HG02943 (cell line): ENCODE data around the gene VAX1.
A peak's percentile ranks its signal among the peaks of the same experiment; 100 is the strongest.
"Not testable (repeated sequence)": the region's sequence is repeated elsewhere in the genome, so short reads cannot be mapped to it uniquely, and the experiment has no call there.

ENCODE experiments used
- ATAC-seq: cut with Tn5 transposase; IDR thresholded peaks from one replicate; pipeline ENCODE4 v1.9.1; 2021; ENCODE audit warnings: mild to moderate bottlenecking, low read depth, moderate library complexity; ENCODE audit not compliant: unreplicated experiment

The VAX1 gene, protein sequence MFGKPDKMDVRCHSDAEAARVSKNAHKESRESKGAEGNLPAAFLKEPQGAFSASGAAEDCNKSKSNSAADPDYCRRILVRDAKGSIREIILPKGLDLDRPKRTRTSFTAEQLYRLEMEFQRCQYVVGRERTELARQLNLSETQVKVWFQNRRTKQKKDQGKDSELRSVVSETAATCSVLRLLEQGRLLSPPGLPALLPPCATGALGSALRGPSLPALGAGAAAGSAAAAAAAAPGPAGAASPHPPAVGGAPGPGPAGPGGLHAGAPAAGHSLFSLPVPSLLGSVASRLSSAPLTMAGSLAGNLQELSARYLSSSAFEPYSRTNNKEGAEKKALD

DNA sequence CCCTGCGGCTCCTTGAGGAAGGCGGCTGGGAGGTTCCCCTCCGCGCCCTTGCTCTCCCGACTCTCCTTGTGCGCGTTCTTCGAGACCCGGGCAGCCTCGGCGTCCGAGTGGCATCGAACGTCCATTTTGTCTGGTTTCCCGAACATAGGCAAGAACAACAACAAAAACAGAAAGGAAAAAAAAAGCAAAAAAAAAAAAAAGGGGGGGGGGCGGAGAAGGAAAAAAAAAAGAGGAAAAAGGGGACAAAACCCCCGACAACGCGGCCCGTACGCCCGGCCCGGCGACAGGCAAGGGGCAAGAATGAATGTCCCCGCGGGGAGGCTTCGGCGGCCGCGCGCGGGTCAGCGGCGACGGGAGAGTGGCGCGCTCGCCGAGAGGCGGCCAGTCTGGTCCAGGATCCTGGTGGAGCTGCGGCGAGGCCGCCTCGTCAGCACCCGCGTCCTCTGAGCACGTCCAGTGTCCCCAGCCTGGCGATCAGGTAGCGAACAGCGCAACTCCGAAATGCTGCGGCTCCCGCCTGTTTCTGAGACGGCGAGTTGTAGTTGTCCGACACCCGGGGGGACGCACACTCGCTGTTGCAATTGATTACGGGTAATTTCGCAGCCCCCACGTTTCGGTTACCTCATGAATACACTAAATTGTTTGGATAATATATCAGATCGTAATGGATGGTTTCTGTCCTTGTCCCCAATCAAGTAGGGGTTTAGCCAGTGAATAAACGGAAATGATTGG lies at the start of gene VAX1:
TSS of gene VAX1 (minus strand) at position 360 of the 732 bp plus-strand sequence. CDS start at position 146, 214 bp downstream.
- ATAC-seq: no peak

DNA sequence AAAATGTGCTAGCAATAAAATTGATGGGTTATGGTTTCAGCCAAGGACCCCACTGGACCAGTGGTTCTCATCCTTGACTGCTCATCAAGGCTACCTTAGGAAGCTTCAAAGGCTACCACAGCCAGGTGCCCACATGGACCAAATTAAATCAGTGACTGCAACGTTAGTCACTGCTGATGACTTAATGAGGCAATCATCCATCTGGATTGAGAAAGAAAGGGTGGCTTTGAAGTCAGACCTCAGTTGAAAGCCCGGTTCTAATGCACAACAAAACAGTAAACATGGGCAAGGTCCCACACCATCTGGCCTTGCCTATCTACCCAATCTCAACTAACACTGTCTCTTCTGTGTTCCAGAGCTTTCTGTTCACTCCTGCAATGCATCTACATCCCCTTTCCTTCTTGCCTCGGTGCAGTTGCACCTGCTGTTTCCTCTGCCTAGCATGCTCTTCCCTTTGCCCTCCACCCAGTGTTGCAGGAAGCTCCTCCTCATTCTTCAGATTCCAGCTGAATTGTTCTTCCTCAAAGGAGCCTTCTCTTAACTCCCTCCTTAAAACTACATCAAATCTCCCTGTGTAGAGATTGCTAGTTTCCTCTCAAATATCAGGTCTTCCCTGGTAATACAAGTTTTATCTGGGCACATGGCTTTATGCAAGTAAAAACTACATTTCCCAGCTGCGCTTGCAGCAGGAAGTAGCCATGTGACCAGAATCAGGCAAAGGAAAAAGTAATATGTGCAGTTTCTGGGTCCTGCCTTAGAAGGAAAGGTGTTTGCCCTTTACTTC lies 49.0 kb upstream of the VAX1 start:
- no peak for ATAC-seq

DNA sequence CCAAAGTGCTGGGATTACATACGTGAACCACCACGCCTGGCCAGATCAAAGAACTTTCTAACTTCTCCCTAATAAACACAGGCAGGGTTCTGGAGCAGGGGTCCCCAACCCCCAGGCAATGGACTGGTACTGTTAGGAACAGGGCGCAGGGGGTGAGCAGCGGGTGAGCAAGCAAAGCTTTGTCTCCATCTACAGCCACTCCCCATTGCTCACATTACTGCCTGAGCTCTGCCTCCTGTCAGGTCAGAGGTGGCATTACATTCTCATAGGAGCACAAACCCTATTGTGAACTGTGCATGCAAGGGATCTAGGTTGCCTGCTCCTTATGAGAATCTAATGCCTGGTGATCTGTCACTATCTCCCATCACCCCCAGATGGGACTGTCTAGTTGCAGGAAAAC lies 47.7 kb upstream of the VAX1 start:
- not testable (repeated sequence) for ATAC-seq

DNA sequence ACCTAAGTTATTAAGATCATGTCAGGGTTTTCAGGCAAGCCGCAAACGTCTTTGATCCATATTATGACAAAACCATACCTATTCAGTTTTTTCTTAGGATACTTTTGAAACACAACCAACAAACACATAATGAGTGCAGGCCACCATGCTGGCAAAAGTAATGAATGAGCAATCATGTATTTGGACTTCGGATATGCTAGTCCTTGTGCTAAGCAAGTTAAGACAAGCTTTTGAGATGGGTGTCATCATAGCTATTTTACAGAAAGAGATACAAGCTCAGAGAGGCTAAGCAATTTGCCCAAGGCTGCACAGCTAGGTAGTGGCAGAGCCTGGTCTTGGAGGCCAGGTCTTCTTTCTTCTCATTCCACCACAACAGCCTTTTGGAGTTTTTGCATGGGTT lies 46.8 kb upstream of the VAX1 start:
- no peak for ATAC-seq

DNA sequence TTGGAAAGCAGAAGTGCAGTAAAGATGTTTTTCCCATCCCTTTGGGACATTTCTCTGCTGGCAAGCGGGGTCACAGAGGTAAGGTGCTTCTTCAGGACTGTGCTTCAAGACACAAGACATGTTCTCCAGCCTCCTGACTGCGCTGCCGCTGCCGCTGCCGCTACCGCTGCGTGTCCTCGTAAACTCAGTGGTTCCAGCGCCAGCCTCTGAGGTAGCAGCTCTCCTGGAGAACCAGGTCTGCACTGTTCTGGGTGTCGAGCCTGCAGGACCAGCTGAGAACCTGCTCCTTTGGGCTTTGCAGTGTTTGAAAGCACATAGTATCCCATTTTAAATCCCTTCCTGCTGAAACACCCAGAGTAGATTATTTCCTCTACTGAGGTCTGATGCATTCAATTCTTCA lies 46.2 kb upstream of the VAX1 start:
- no peak for ATAC-seq

DNA sequence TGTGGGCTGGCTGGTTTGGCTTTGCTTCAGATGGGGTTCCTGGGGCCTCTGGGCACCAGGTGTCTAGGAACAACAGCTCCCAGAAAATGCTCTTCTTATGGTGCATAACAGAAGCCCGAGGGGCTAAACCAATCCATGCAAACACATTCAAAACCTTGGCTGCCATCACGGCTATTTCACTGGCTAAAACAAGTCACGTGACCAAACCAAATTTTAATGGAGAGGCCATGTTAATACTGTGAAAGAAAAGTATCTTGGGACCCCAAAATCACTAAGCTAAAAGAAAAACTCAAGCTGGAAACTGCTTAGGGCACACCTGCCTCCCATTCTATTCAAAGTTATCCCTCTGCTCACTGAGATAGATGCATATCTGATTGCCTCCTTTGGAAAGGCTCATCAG lies 40.1 kb upstream of the VAX1 start:
- ATAC-seq: no peak

DNA sequence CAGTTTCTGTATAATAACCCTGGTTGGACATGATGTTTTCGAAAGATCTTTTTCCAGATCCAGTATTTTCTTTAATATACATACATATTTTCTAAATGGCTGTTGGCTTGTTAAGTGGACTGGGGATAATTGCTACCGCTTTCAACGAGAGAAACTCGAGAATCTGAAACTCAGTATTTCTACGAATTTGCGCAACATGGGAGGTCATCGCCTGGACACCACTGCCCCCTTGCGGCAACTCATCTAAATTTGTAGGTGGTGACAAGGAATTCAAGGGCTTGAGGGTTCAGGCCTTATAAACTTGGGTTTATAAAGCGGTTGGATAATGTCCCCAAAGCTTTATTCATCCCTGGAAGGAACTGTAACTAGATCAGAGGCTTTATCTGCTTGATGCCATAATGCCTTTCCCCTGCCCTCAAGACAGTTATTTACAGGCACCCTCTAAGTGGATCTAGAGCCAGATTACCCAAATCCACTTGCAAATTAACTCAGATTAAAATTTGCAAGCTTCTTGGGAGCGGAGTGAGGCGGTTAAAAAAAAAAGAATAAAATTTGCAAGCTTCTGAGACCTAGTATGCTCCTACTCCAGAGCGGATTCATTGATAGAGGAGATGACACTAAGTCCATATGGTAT lies 37.9 kb upstream of the VAX1 start:
- ATAC-seq: peak; percentile 60

DNA sequence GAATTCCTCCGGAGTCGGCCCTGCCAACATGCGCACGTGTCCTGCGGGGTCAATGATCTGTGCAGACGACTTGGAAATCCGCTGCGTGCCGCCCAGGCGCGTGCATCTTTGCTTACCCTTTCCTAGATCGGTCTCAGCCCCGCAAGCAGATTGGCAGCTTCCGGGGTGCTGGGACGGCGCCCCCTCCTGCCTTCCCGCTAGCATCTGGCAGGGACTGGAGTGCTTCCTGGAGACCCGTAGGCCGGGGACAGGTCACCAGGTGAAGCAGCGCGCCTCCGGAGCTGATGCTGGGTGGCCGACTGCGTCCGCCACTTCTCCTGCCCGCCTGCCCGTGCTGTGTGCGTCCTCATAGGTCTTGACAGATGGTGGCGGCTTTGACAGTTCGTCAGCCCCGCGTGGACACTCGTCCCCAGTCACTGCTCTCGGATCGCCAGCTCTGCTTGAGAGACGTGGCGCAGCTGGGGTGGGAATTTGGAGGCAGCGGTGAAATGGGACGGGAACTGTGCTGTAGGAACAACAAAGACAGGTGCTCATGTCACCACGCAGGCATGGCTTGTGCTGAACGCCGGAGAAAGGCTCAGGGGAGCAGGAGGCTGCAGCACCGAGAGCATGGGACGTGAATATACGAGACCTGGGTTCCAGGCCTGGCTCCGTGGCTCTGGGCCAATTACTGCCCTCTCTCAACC lies 37.3 kb upstream of the VAX1 start:
- ATAC-seq: peak; percentile 33

DNA sequence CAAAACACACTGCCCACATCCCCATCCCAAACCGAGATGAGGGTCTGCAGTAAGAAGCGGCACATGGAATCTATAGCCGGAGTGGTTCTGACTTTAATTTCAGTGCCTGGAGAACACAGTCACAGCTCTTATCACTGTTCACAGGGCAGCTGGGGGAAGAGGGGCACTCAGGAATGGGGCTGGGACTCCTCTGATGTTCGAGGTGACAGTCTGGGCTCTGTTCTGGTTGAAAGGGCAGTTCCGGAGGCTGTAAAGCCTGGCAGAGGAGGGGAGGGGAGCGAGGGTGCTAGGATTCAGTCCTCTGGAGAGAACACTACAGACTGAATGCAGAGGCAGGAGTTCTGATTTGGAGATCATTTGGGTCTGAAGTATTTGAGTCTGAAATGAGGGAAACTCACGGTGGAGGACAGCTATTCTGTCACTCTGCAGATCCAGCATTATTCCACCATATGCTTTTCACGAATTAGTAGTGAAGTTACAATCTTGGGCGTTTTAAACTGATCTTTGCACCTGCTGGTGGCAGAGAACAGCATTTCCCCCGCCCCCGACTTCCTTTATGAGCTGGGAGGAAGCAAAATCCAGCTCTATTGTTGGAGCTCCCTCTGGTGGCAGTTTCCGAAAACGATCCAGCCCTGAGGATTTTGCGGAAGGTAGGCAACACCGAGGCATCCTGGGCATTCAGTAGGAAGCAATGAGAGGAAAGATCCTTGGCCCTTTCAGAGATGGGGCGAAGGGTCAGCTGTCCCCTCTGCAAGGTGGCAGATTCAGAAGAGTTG lies 36.6 kb upstream of the VAX1 start:
- peak; percentile 82 for ATAC-seq

DNA sequence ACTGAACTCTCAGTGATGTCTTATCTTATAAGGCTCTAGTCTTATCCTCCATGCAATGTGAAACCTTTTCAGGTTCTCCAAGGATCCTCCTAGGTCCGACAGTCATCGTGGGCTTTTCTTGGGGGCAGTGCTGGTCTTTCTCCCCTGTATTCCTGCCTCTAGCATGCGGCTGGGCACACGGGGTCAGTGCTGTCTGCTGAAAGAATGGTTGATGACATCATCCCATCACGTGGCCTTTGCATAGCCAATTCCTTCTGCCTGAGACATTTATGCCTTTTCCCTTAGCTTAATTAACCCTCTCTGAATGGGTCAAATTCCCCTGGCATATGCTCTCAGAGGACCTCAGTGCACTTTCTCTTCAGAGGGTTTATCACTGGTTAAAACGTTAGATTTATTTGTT lies 32.2 kb upstream of the VAX1 start:
- no peak for ATAC-seq

DNA sequence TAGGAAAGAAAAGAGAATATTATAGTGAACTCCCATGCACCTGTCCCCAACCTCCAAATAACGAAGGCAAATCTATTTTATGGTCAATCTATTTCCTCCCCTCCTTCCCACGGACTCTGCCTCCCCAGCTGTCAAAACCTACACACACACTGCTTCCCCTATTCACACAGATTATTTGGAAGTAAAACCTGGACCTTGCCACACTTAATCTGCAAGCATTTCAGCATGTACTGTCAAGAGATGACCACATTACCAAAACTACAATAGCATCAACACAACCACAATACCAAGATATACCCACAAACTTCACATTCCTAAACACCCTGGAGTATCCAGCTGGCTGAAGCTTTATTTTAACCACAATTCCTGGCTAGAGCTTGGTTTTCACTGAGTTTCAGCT lies 31.4 kb upstream of the VAX1 start:
- no peak for ATAC-seq

DNA sequence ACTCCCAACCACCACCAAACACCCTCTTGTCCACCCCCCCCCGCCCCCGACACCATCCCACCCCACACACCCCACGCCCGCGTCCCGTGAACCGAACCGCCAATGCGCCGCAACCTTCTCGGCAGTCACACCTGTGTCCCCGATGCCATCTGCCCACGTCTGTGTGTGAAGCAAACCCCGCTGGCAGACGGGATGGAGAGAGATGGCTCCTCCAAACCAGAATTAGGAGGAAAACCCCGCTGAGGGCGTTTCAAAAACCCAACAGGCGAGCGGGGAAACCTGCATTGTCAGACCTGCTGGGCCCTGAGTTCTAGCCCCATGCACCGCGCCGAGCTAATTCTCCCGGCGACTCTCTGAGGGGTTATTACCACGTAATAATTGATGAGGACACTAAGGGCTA lies 30.7 kb upstream of the VAX1 start:
- no peak for ATAC-seq

DNA sequence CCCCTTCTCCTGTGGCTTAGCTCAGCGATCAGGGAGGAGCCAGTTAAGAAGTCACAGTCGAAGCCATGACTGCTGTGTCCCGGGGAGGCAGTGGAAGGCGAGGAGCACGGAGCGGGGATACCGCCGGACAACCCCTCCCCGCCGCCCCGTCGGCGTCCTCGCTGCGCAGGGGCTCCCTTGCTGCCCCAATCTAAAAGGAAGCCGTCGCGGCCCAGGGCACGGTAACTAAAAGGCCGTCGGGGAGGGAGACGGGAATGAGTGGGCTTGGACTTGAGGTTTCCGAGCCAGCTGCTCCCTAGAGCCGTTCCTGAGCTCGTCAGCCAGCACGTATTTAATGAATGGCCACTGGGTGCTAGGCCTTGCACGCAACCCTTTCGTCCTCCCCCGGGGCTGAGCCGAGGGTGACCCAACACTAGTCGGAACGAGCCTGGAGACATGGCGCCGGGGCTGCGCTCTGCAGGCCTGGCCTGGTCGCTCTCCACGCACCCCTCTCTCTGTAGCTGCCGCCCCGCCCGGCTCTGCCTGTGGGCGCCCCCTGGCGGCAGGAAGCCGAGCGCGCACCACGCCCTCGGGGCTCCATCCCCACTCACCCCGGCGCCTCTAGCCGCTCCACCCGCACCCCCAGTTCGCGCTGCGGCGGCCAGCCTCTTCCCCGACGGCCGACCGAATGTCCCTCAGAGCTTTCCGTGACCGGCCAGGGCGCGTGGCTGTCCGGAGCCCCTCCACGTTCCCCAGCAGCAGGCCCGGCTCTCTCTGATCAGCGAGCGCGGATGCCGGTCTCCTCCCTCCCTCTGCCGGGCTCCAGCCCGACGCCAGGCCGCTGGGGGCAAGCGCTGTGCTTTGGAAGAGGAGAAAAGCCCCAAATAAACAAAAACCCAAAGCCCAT lies 30.0 kb upstream of the VAX1 start:
- peak; percentile 78 for ATAC-seq

DNA sequence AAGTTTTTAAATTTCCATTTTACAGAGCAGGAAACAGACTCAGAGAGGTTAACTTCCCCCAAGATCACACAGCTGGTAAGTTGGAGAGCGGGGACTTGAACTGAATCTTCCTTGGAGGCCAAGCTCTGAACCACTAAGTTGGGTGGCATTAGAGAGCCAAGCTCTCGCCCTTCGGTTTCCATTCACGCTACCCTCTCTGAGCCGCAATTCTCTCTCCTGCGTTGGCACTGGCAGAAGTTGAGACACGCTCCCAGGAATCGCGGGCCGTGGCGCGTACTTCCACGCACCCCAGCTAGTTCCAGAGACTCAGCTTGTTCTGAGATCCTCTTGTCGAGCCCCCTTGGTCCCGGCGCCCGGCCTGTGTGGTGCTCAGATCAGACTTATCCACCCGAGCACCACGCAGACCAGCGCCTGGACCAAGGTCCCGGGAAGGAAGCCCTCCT lies 29.3 kb upstream of the VAX1 start:
- no peak for ATAC-seq

DNA sequence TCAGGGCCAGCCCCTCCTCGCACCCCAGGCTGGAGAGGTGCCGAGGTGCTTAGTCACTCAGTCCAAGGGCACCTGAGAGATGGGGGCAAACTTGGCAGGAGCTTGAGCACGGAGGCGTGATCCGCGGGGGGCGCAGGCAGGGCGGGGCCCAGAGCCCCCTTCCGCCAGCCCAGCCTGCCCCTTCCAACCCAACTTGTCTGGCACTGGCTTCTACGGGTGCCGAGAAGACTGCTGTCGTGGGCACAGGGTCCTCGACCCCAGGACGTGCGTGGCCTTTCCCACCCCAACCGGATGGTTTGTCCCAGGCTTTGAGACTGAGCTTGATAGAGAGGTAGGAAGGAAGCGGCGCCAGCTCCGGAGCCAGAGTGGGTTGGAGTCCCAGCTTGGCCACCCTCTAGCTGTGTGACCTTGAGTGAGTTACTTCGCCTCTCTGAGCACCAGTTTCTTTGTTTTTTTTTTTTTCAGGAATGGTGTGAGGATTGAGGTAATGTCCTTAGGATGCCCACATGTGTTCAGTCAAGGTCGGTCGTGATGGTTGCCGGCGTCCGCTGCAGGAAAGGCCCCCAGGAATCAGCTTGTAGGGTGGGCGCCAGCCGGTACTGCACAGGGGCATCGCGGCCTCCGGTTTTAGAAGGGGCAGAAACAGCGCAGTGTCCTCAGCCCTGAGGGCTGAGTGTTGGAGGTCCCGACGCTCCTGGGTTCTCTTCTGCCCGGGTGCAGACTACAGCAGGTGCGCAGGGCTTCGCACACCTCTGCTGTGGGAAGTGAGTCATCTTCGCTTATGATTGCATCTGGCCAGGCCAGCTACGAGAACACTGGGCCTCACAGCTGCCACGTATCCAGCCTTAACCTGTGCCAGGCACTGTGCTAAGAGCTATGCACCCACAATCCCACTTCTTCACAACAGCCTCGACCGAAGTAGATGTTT lies 28.6 kb upstream of the VAX1 start:
- ATAC-seq: no peak

DNA sequence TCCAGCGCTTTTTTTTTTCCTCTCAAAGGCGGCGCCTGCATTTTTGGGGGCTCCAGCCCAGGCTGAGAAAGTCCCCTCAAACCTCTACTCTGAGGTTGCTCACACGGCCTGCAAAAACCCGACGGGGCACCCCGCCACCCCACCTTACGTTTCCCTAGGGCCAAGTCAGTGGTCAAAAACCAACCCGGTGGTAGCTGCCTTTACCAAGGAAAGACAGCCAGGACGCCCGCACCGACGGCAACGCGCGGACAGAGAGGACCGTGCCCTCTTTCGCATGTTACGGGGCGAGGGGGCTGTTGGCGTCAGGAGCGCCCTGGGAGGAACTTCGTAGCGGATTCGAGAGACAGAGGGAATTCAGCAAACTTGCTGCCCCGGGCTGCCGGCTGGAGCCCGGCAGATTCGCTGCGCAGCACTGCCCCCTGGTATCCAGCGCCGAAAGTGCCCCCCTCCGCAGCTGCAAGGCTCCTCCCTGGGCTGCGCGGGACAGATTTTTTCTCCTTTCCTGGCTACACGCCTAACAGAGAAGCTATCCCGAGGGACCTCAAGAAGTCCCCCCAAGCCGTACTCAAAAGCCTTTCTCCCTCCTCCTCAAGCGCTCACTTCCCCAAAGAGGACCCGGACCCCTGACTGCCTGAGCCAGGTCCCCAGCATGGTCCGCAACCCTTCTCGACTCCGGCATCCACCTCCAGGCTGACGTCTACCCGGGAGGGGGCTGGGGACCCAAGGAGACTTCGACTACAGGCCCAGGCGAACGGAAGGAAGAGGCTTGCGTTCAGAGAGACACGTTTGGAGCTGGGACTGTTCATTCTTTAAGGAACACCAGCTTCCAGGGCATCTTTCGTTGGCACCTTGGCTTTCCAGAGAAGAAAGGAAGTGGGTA lies 27.7 kb upstream of the VAX1 start:
- ATAC-seq: no peak
